Measurements from ENCODE around the gene KLHL29.

GRCh38 chr2:23427350-23427749, 42.4 kb downstream of the KLHL29 start:
- TF ChIP-seq, protein P1, sequence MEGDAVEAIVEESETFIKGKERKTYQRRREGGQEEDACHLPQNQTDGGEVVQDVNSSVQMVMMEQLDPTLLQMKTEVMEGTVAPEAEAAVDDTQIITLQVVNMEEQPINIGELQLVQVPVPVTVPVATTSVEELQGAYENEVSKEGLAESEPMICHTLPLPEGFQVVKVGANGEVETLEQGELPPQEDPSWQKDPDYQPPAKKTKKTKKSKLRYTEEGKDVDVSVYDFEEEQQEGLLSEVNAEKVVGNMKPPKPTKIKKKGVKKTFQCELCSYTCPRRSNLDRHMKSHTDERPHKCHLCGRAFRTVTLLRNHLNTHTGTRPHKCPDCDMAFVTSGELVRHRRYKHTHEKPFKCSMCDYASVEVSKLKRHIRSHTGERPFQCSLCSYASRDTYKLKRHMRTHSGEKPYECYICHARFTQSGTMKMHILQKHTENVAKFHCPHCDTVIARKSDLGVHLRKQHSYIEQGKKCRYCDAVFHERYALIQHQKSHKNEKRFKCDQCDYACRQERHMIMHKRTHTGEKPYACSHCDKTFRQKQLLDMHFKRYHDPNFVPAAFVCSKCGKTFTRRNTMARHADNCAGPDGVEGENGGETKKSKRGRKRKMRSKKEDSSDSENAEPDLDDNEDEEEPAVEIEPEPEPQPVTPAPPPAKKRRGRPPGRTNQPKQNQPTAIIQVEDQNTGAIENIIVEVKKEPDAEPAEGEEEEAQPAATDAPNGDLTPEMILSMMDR (IDR thresholded peaks at IDR 0.05) = no peak
- no peak for TF ChIP-seq POLR2A (IDR thresholded peaks at IDR 0.05)
